ENCODE measurements around the gene ELL2. TPM values are rescaled to one million over a fixed set of nuclear protein-coding genes. Genes with fewer than 3 reads are reported as not detected.

Gene ELL2
- total and polyA plus RNA-seq, 2 donors from 2014 or later = 10.1 to 37.2 TPM

- TF ChIP-seq CTCF (IDR thresholded peaks at IDR 0.05; ENCODE audit: borderline replicate concordance, extremely low read depth, insufficient read depth) = no peak
- intact Hi-C loops (cut with DNase I) = no loop called here
- H3K27me3 ChIP-seq (ENCODE audit: control insufficient read depth, insufficient read depth, low read length) = no peaks in the 10 kb centered on the region
- H3K9me3 ChIP-seq (ENCODE audit: control insufficient read depth in 2 of 3, insufficient read depth in 1 of 3, low read length in 3 of 3) = no peaks in the 10 kb centered on the region
- H3K4me3 ChIP-seq (ENCODE audit: low read length in 3 of 3) = no peak overlapping the region
- H3K36me3 ChIP-seq (ENCODE audit: control insufficient read depth in 2 of 3, insufficient read depth in 3 of 3, low read length in 3 of 3) = no peaks in the 10 kb centered on the region
- no peak for DNase-seq
- H3K4me1 ChIP-seq (ENCODE audit: control insufficient read depth in 2 of 3, insufficient read depth in 2 of 3, low read depth in 1 of 3, low read length in 3 of 3) = no peaks in the 10 kb centered on the region
- no peak overlapping the region for H3K27ac ChIP-seq (ENCODE audit: low read depth in 2 of 2, low read length in 2 of 2)
- FAIRE-seq = no peak
- no peak overlapping the region for H3K9ac ChIP-seq (ENCODE audit: low read length in 3 of 3)
These were observed 36.3 kb downstream of the ELL2 start for GRCh38 chr5:95925378-95925744.

- TF ChIP-seq CTCF (IDR thresholded peaks at IDR 0.05; ENCODE audit: borderline replicate concordance, extremely low read depth, insufficient read depth) = no peak
- Histone ChIP-seq H3K27me3 (ENCODE audit: control insufficient read depth, insufficient read depth, low read length) (no peaks in the 10 kb centered on the region), H3K27ac (ENCODE audit: low read depth in 2 of 2, low read length in 2 of 2) (no peak overlapping the region), H3K36me3 (ENCODE audit: control insufficient read depth in 2 of 3, insufficient read depth in 3 of 3, low read length in 3 of 3) (no peaks in the 10 kb centered on the region), H3K9me3 (ENCODE audit: control insufficient read depth in 2 of 3, insufficient read depth in 1 of 3, low read length in 3 of 3) (no peaks in the 10 kb centered on the region), H3K9ac (ENCODE audit: low read length in 3 of 3) (no peak overlapping the region), H3K4me3 (ENCODE audit: low read length in 3 of 3) (no peak overlapping the region), H3K4me1 (ENCODE audit: control insufficient read depth in 2 of 3, insufficient read depth in 2 of 3, low read depth in 1 of 3, low read length in 3 of 3) (no peaks in the 10 kb centered on the region)
- intact Hi-C loops (cut with DNase I) = no loop called here
- FAIRE-seq = no peak
- DNase-seq = no peak
These were observed 36.8 kb downstream of the ELL2 start for GRCh38 chr5:95924720-95925377.

- Histone ChIP-seq H3K36me3 (ENCODE audit: control insufficient read depth in 2 of 3, insufficient read depth in 3 of 3, low read length in 3 of 3) (no peaks in the 10 kb centered on the region), H3K9me3 (ENCODE audit: control insufficient read depth in 2 of 3, insufficient read depth in 1 of 3, low read length in 3 of 3) (no peaks in the 10 kb centered on the region), H3K9ac (ENCODE audit: low read length in 3 of 3) (no peak overlapping the region), H3K4me1 (ENCODE audit: control insufficient read depth in 2 of 3, insufficient read depth in 2 of 3, low read depth in 1 of 3, low read length in 3 of 3) (no peaks in the 10 kb centered on the region), H3K27me3 (ENCODE audit: control insufficient read depth, insufficient read depth, low read length) (no peaks in the 10 kb centered on the region), H3K27ac (ENCODE audit: low read depth in 2 of 2, low read length in 2 of 2) (no peak overlapping the region), H3K4me3 (ENCODE audit: low read length in 3 of 3) (no peak overlapping the region)
- no peak for TF ChIP-seq CTCF (IDR thresholded peaks at IDR 0.05; ENCODE audit: borderline replicate concordance, extremely low read depth, insufficient read depth)
- FAIRE-seq = no peak
- intact Hi-C loops (cut with DNase I) = no loop called here
- DNase-seq = no peak
These were observed 37.6 kb downstream of the ELL2 start for GRCh38 chr5:95923918-95924544.
